Ureter (tissue), 1 donor: ENCODE data around the gene PLEKHG3. TPM values are rescaled to one million over a fixed set of nuclear protein-coding genes. Genes with fewer than 3 reads are reported as not detected.

Source experiments
- DNase-seq: peaks from one replicate; pipeline ENCODE4 v3.0.0-alpha.2; 2020; ENCODE audit warnings: low spot score
- total RNA-seq: library from RNA; stranded (reverse); gene quantifications from one replicate; pipeline ENCODE4 v1.2.4, GENCODE V29; 2023
- donor health status: DM: yes; HTN: yes; CAD: no.

The PLEKHG3 gene
- total RNA-seq, 1 donor from 2014 or later: 111 TPM

- DNase-seq: no peak
Measured at GRCh38 chr14:64706593-64707193, 2.5 kb downstream of the PLEKHG3 start.

- DNase-seq: no peak
Measured at GRCh38 chr14:64707661-64708060, 3.4 kb downstream of the PLEKHG3 start.

GRCh38 chr14:64708148-64709004, 4.2 kb downstream of the PLEKHG3 start:
- DNase-seq: no peak

GRCh38 chr14:64709126-64709525, 4.9 kb downstream of the PLEKHG3 start:
- DNase-seq: no peak

GRCh38 chr14:64711039-64711438, 6.8 kb downstream of the PLEKHG3 start:
- no peak for DNase-seq

- no peak for DNase-seq
Measured at GRCh38 chr14:64713677-64714076, 9.5 kb downstream of the PLEKHG3 start.

- DNase-seq: no peak
Measured at GRCh38 chr14:64714432-64715025, 10.3 kb downstream of the PLEKHG3 start.

- DNase-seq: no peak
Measured at GRCh38 chr14:64715146-64715627, 11.0 kb downstream of the PLEKHG3 start.

GRCh38 chr14:64715628-64716412, 11.6 kb downstream of the PLEKHG3 start:
- DNase-seq: no peak

- no peak for DNase-seq
Measured at GRCh38 chr14:64717870-64718269, 13.6 kb downstream of the PLEKHG3 start.

- DNase-seq: no peak
Measured at GRCh38 chr14:64718762-64719161, 14.5 kb downstream of the PLEKHG3 start.

GRCh38 chr14:64719601-64720000, 15.4 kb downstream of the PLEKHG3 start:
- DNase-seq: no peak

- DNase-seq: peak; percentile 73
Measured at GRCh38 chr14:64720131-64720576, 15.9 kb downstream of the PLEKHG3 start.

- DNase-seq: peak; percentile 67
Measured at GRCh38 chr14:64721391-64721791, 17.2 kb downstream of the PLEKHG3 start.

GRCh38 chr14:64721899-64722298, 17.7 kb downstream of the PLEKHG3 start:
- DNase-seq: no peak

- peak; percentile 73 for DNase-seq
Measured at GRCh38 chr14:64722842-64723447, 18.7 kb downstream of the PLEKHG3 start.

- DNase-seq: no peak
Measured at GRCh38 chr14:64723691-64724577, 19.7 kb downstream of the PLEKHG3 start.

- DNase-seq: no peak
Measured at GRCh38 chr14:64724578-64724930, 20.3 kb downstream of the PLEKHG3 start.

- no peak for DNase-seq
Measured at GRCh38 chr14:64725261-64725815, 21.1 kb downstream of the PLEKHG3 start.
